Parathyroid adenoma (tissue), 2 donors: Measurements from ENCODE around the gene TNFSF10.
A peak's percentile ranks its signal among the peaks of the same experiment; 100 is the strongest.

Source experiments
- H2AFZ ChIP-seq: fragments of 300-600 bp; sonication (generic); one replicate; pipeline ENCODE4 v1.7.0; 2017; ENCODE audit warnings: antibody characterized with exemption, mild to moderate bottlenecking
- H3K27ac ChIP-seq: fragments of 300-600 bp; sonication (generic); one replicate; pipeline ENCODE4 v1.7.0; 2017
- H3K27me3 ChIP-seq: fragments of 300-600 bp; sonication (generic); one replicate; pipeline ENCODE4 v1.7.0; 2017; ENCODE audit warnings: low read length; ENCODE audit not compliant: control insufficient read depth, insufficient read depth
- H3K36me3 ChIP-seq: fragments of 300-600 bp; sonication (generic); one replicate; pipeline ENCODE4 v1.7.0; 2017; ENCODE audit warnings: low read length; ENCODE audit not compliant: control insufficient read depth, insufficient read depth
- H3K4me1 ChIP-seq: fragments of 300-600 bp; sonication (generic); one replicate; pipeline ENCODE4 v1.7.0; 2017; ENCODE audit warnings: control low read depth
- H3K4me2 ChIP-seq: fragments of 300-600 bp; sonication (generic); one replicate; pipeline ENCODE4 v1.7.0; 2017; ENCODE audit warnings: low read length
- H3K4me3 ChIP-seq: fragments of 300-600 bp; sonication (generic); one replicate; pipeline ENCODE4 v1.7.0; 2017; ENCODE audit warnings: low read depth, low read length
- H3K79me2 ChIP-seq: fragments of 300-600 bp; sonication (generic); one replicate; pipeline ENCODE4 v1.7.0; 2017; ENCODE audit warnings: control low read depth
- H3K9ac ChIP-seq: fragments of 300-600 bp; sonication (generic); one replicate; pipeline ENCODE4 v1.7.0; 2017; ENCODE audit warnings: mild to moderate bottlenecking
- H3K9me3 ChIP-seq: fragments of 300-600 bp; sonication (generic); one replicate; pipeline ENCODE4 v1.7.0; 2017; ENCODE audit warnings: low read length; ENCODE audit not compliant: control insufficient read depth
- TF ChIP-seq, protein P1 (sequence below): fragments of 300-600 bp; sonication (generic); IDR thresholded peaks from one replicate; pipeline ENCODE4 v1.7.0; 2017; ENCODE audit warnings: antibody characterized with exemption, mild to moderate bottlenecking
- donor health status: primary hyperparathyroidism.

Gene TNFSF10

DNA sequence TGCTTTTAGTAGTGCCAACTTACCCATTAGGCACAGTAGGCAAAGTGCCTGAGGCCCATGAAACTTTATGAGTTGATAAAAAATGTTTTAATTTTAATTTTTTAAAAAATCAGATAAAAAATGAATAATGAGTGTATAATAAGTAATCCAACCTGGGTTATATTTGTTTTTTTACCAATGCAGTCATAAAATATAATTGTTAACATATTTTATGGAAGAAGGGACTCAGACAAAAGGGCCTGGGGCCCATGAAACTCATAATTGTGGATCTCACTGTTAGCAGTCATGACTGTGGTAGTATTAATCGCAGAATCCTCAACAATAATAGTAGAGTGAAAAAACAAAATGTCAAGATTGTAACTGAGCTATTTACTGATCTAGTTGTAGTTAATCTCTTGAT lies 16.8 kb upstream of the TNFSF10 start:
- Histone ChIP-seq H3K79me2 (no peaks in the 10 kb centered on the region), H3K4me3 (no peak overlapping the region), H3K9me3 (no peaks in the 10 kb centered on the region), H2AFZ (no peak overlapping the region), H3K9ac (no peak overlapping the region), H3K36me3 (no peaks in the 10 kb centered on the region), H3K4me1 (peaks cover 62% of the 10 kb centered on the region), H3K27ac (peak overlapping the region; percentile 91), H3K27me3 (no peaks in the 10 kb centered on the region), H3K4me2 (no peak overlapping the region)
- TF ChIP-seq, protein P1, sequence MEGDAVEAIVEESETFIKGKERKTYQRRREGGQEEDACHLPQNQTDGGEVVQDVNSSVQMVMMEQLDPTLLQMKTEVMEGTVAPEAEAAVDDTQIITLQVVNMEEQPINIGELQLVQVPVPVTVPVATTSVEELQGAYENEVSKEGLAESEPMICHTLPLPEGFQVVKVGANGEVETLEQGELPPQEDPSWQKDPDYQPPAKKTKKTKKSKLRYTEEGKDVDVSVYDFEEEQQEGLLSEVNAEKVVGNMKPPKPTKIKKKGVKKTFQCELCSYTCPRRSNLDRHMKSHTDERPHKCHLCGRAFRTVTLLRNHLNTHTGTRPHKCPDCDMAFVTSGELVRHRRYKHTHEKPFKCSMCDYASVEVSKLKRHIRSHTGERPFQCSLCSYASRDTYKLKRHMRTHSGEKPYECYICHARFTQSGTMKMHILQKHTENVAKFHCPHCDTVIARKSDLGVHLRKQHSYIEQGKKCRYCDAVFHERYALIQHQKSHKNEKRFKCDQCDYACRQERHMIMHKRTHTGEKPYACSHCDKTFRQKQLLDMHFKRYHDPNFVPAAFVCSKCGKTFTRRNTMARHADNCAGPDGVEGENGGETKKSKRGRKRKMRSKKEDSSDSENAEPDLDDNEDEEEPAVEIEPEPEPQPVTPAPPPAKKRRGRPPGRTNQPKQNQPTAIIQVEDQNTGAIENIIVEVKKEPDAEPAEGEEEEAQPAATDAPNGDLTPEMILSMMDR: no peak

DNA sequence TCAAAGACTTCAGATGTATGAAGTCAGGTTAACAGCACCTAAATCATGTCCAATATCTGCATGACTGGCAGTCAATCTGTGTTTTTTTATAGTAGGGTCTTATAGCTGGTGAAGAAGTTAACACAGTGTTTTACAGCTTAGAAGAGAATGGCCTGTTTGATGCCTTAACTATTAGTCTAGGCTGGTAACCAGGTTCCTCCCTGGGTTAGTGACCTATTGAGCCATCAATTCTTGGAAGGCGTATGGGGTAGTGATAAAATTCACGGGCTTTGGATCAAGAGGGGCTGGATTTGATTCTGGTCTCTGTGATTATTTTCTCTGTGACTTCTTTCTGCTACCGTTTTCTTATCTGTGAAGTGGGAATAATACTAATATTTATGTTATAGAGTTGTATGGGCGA lies 16.0 kb upstream of the TNFSF10 start:
- peaks cover 62% of the 10 kb centered on the region for H3K4me1 ChIP-seq
- TF ChIP-seq, protein P1: no peak
- H3K27ac ChIP-seq: peak overlapping the region; percentile 91
- H3K9ac ChIP-seq: no peak overlapping the region
- no peaks in the 10 kb centered on the region for H3K79me2 ChIP-seq
- no peaks in the 10 kb centered on the region for H3K27me3 ChIP-seq
- H3K4me3 ChIP-seq: no peak overlapping the region
- no peaks in the 10 kb centered on the region for H3K36me3 ChIP-seq
- H3K4me2 ChIP-seq: no peak overlapping the region
- H2AFZ ChIP-seq: no peak overlapping the region
- H3K9me3 ChIP-seq: no peaks in the 10 kb centered on the region

DNA sequence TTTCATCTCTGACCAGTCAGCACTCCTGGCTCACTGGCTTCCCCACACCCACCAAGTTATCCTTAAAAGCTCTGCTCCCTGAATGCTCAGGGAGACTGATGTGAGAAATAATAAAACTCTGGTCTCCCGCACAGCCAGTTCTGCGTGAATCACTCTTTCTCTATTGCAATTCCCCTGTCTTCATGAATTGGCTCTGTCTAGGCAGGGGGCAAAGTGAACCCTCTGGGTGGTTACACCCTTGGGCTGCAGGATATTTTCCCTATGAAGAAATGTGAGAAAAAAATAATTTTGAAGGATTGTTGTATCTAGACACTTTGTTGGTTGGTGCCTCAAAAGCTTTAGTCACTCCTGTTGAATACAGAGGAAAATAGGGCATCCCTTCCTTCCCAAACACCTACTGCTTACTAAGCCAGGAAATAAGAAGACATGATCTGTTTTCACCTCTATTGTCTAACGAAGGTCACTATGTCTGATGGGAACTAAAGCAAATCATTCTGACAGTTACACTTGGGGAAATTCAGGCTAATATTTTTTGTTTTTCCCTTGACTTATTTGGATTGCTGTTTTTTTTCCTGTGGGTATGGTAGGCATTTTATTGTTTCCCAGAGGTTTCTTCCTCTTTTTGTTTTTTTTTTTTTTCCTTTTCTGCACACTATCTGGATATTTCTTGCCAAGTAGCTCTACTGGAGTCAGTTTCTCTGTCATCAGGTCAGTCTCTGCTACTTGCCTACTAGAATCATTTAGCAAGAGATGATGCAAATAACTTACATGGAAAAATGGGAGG lies 15.3 kb upstream of the TNFSF10 start:
- no peaks in the 10 kb centered on the region for H3K36me3 ChIP-seq
- H3K4me2 ChIP-seq: peak overlapping the region; percentile 25
- no peak overlapping the region for H3K4me3 ChIP-seq
- peak overlapping the region; percentile 91 for H3K27ac ChIP-seq
- no peak overlapping the region for H3K9ac ChIP-seq
- H2AFZ ChIP-seq: peak overlapping the region; percentile 67
- TF ChIP-seq, protein P1: no peak
- H3K9me3 ChIP-seq: no peaks in the 10 kb centered on the region
- H3K79me2 ChIP-seq: no peaks in the 10 kb centered on the region
- peaks cover 58% of the 10 kb centered on the region for H3K4me1 ChIP-seq
- H3K27me3 ChIP-seq: no peaks in the 10 kb centered on the region

DNA sequence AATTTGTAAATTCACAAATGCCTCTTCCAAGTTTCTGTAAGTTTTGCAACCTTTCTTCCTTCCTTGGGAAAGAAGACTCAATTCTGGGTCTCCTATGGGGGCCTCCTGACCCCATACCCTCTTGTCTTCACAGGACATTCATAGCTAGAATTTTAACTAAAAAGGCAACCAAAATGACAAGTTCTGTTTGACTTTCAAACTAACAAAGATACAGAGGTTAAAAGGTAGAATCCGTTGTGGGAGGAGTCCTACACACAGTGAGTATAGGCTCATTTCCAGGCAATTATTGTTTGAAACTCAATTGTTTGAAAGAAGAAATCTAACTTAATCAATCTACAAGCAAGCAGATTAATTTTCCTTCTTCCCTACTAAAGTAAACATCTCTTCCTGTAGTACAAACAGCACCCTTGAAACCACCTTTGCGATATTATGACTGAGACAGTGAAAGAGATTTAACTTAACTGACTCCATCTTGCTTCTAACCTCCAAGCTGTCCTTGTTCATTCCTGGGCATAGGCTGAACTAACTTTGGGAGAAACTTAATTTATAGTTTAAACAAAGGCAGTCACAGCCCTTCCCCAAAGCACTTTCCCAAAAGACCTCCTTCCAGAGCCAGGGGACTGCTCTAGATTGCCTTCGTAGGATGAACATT lies 14.4 kb upstream of the TNFSF10 start:
- Histone ChIP-seq H3K9ac (no peak overlapping the region), H3K9me3 (no peaks in the 10 kb centered on the region), H3K4me3 (no peak overlapping the region), H3K4me1 (peaks cover 49% of the 10 kb centered on the region), H3K4me2 (no peak overlapping the region), H3K27ac (peak overlapping the region; percentile 91), H3K27me3 (no peaks in the 10 kb centered on the region), H3K36me3 (no peaks in the 10 kb centered on the region), H3K79me2 (no peaks in the 10 kb centered on the region), H2AFZ (peak overlapping the region; percentile 67)
- TF ChIP-seq, protein P1: no peak
